Frontal cortex (tissue), 1 donor: ENCODE measurements around the gene SEZ6L. TPM values are rescaled to one million over a fixed set of nuclear protein-coding genes. Genes with fewer than 3 reads are reported as not detected.

ENCODE experiments used
- small RNA-seq: library from RNA; depleted of rRNA; stranded (forward); fragments of <200 nt; gene quantifications from one replicate; pipeline ENCODE3, GENCODE V24; 2014
- total RNA-seq: library from RNA; depleted of rRNA; stranded (reverse); fragments of >200 nt; gene quantifications from one replicate; pipeline ENCODE4 v1.2.3, GENCODE V29; 2014

The SEZ6L gene
- total RNA-seq, 1 donor from 2014 or later: 51.8 TPM

Small RNA genes within 50 kb of the gene (small RNA-seq; reads per million reads assigned to genes)
- gene RNA5SP495: not detected
